Measurements from ENCODE around the gene ZNF609. TPM values are rescaled to one million over a fixed set of nuclear protein-coding genes. Genes with fewer than 3 reads are reported as not detected.

ZNF609 gene
- total RNA-seq, 1 donor from 2014 or later, result 11.3 TPM

DNA sequence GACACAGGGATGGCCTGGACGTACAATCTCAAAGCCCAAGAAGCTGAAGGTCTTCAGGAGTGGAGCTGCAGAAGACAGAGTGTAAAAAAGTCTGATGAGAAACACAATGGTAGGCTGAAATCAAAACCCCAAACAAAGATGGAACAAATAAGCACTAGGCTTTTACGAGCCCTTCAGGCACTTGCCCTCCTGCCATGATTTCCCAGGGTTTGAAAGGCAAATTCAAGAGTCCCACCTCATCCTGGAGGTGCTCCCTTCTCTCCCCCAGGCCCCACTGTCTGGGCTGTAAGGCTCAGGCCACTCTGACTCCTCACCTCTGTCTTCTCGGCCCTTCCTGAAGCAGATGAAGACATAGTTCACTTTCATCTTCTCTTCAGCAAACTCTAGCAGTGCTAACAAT is 228.4 kb downstream of the ZNF609 start:
- no peak for FAIRE-seq
- Histone ChIP-seq H3K27me3 (ENCODE audit: control insufficient read depth, insufficient read depth, low read length) (no peaks in the 10 kb centered on the region), H3K36me3 (ENCODE audit: control insufficient read depth, insufficient read depth, low read length) (peaks cover 22% of the 10 kb centered on the region), H3K4me3 (ENCODE audit: low read depth, low read length) (no peak overlapping the region)
- no peak for DNase-seq (ENCODE audit: low read depth)
- TF ChIP-seq, protein P1, sequence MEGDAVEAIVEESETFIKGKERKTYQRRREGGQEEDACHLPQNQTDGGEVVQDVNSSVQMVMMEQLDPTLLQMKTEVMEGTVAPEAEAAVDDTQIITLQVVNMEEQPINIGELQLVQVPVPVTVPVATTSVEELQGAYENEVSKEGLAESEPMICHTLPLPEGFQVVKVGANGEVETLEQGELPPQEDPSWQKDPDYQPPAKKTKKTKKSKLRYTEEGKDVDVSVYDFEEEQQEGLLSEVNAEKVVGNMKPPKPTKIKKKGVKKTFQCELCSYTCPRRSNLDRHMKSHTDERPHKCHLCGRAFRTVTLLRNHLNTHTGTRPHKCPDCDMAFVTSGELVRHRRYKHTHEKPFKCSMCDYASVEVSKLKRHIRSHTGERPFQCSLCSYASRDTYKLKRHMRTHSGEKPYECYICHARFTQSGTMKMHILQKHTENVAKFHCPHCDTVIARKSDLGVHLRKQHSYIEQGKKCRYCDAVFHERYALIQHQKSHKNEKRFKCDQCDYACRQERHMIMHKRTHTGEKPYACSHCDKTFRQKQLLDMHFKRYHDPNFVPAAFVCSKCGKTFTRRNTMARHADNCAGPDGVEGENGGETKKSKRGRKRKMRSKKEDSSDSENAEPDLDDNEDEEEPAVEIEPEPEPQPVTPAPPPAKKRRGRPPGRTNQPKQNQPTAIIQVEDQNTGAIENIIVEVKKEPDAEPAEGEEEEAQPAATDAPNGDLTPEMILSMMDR (IDR thresholded peaks at IDR 0.05; ENCODE audit: insufficient read depth, low read length, severe bottlenecking), result no peak

DNA sequence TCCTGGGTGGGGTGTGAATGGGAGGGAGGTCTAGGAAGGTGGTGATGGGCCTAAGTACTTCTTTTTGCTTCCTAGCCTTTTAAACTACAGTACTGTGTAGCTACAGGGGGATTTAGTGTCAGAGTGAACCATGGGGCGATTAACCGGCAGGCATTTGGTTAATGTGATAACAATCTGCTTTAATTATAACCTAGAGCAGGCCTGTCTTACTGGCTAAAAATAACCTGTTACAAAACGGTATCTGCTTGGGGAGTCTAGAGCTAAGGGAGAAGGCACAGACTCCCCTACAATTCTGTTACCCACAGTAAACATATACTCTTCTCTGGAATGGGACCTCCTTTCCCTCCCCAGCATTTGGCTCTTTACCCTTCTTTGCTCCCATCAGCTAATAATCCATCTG is 229.6 kb downstream of the ZNF609 start:
- no peak for FAIRE-seq
- TF ChIP-seq, protein P1 (IDR thresholded peaks at IDR 0.05; ENCODE audit: insufficient read depth, low read length, severe bottlenecking), result no peak
- Histone ChIP-seq H3K27me3 (ENCODE audit: control insufficient read depth, insufficient read depth, low read length) (no peaks in the 10 kb centered on the region), H3K4me3 (ENCODE audit: low read depth, low read length) (no peak overlapping the region), H3K36me3 (ENCODE audit: control insufficient read depth, insufficient read depth, low read length) (peaks cover 22% of the 10 kb centered on the region)
- no peak for DNase-seq (ENCODE audit: low read depth)

DNA sequence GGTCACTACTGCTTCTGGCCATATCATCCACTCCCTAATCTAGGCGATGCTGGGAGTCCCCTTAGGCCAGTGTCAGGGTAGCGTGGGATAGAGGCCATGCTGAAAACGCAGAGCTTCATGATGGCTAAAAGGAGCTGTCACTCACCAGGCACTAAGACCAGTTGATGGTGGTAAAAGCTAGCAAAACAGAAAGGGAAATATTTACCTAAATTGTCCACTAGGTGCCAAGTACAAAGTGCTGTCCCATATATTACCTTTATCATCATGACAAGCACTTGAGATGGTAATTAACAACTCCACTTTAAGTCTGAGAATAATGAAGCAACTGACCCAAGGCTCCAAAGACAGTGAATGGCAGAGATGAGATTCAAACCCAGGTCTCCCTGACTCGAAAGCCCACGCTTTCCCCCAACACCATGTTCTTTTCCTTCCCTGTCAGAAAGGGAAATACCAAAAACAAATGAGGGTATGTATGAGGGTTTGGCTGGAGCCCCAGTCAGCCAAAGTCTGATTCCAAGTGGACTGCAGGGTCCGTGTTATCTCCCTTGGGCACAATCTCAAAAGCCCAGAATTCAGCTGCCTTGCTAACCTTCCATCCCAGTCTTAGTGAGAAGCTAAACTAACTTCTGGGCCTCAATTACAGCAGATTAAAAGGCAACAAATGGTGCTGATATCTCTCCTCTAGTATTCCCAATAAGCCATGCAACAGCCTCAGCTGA is 230.4 kb downstream of the ZNF609 start:
- FAIRE-seq, result no peak
- no peaks in the 10 kb centered on the region for H3K27me3 ChIP-seq (ENCODE audit: control insufficient read depth, insufficient read depth, low read length)
- H3K4me3 ChIP-seq (ENCODE audit: low read depth, low read length), result no peak overlapping the region
- DNase-seq (ENCODE audit: low read depth), result no peak
- H3K36me3 ChIP-seq (ENCODE audit: control insufficient read depth, insufficient read depth, low read length), result peaks cover 20% of the 10 kb centered on the region
- TF ChIP-seq, protein P1 (IDR thresholded peaks at IDR 0.05; ENCODE audit: insufficient read depth, low read length, severe bottlenecking), result no peak

DNA sequence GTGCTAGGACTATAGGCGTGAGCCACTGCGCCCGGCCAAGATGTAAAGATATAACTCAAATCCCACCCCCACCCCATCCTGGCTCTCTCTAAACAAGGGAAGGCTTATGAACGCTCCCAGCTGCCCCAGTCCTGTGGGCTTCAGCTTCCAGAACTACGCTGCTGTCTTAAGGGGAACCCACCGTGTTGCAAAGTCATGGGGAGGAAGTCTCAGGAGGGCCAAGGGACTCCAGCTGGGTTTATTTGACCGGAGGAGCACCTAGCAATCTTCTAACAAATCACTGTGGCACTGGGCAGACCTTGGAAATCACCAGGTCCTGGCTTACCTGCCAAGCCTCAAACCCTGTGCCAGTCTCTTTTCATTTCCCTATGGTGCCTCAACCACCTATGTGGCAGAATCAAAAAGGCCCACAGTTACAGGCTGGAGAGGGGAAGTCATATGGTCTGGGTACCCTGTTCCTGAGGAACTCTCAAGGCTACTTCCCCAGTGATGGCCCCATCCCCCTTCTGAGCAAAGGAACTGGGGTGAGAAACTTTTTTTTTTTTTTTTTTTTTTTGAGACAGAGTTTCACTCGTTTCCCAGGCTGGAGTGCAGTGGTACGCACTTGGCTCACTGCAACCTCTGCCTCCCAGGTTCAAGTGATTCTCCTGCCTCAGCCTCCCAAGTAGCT is 231.7 kb downstream of the ZNF609 start:
- Histone ChIP-seq H3K4me3 (ENCODE audit: low read depth, low read length) (no peak overlapping the region), H3K36me3 (ENCODE audit: control insufficient read depth, insufficient read depth, low read length) (peaks cover 19% of the 10 kb centered on the region), H3K27me3 (ENCODE audit: control insufficient read depth, insufficient read depth, low read length) (no peaks in the 10 kb centered on the region)
- TF ChIP-seq, protein P1 (IDR thresholded peaks at IDR 0.05; ENCODE audit: insufficient read depth, low read length, severe bottlenecking), result no peak
- FAIRE-seq, result no peak
- DNase-seq (ENCODE audit: low read depth), result no peak

DNA sequence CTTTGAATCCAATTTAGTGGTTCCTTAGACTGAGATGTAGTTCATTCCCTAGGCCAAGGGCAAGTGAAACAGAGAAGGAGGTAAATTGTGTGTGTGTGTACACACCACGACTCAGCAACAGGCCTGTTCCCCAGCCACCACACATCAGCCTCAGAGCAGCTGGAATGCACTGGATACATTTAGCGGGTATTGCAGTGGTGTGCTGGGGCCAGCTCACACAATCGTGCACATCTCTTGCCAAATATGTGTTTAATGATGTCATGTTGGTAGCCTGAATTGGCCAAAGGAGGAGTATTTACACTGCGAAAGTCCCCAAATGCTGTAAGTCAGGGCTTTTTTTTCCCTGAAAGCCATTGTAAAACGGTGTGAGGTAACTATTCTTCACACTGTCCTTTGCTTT is 232.8 kb downstream of the ZNF609 start:
- TF ChIP-seq, protein P1 (IDR thresholded peaks at IDR 0.05; ENCODE audit: insufficient read depth, low read length, severe bottlenecking), result no peak
- H3K36me3 ChIP-seq (ENCODE audit: control insufficient read depth, insufficient read depth, low read length), result peaks cover 12% of the 10 kb centered on the region
- DNase-seq (ENCODE audit: low read depth) (peak; percentile 52), FAIRE-seq (no peak)
- H3K4me3 ChIP-seq (ENCODE audit: low read depth, low read length), result no peak overlapping the region
- no peaks in the 10 kb centered on the region for H3K27me3 ChIP-seq (ENCODE audit: control insufficient read depth, insufficient read depth, low read length)
